ENCODE data around the gene TGFBR3.

GRCh38 chr1:91714867-91715381, 171.0 kb downstream of the TGFBR3 start:
- TF ChIP-seq CTCF (IDR thresholded peaks at IDR 0.05) = no peak
- no peak for TF ChIP-seq POLR2A (IDR thresholded peaks at IDR 0.05)
- TF ChIP-seq EP300 (IDR thresholded peaks at IDR 0.05) = no peak
- no peak for TF ChIP-seq POLR2AphosphoS5 (IDR thresholded peaks at IDR 0.05)

Measured in stomach (tissue), 4 donors.